IMR-90 (cell line): ENCODE data around the gene CAMTA1. TPM values are rescaled to one million over a fixed set of nuclear protein-coding genes. Genes with fewer than 3 reads are reported as not detected.

Experiments used
- ATAC-seq: fragments of 200-7000 bp; cut with Tn5 transposase; 2 replicates; pipeline ENCODE4 v1.9.1; 2020; ENCODE audit warnings: low read depth, mild to moderate bottlenecking, moderate library complexity
- BruUV-seq: library from RNA; stranded (reverse); fragments of 400-500 nt; replicated peaks from 2 replicates; lab custom pipeline; 2021; lab: Mats Ljungman, UMichigan
- CTCF ChIA-PET: fragments of 300-600 bp; formaldehyde crosslinking; extraction: SDS; loops from one replicate; lab custom pipeline; 2021; ENCODE audit warnings: antibody characterized with exemption; lab: Yijun Ruan, JAX
- POLR2A ChIA-PET: fragments of 300-600 bp; sonication (Branson Sonifier 250); formaldehyde crosslinking; loops from one replicate; lab custom pipeline; 2022; ENCODE audit warnings: antibody characterized with exemption; ENCODE audit not compliant: unreplicated experiment; lab: Charles Lee
- DNase-seq: peaks from one replicate; pipeline ENCODE4 v3.0.0; 2013
- H2AFZ ChIP-seq: replicated peaks from 2 replicates; pipeline ENCODE3; 2013; ENCODE audit warnings: low read length, mild to moderate bottlenecking; ENCODE audit not compliant: poor library complexity
- H2AK5ac ChIP-seq: 2 replicates; pipeline ENCODE4 v1.6.1; 2013; ENCODE audit warnings: low read depth, low read length, inconsistent platforms
- H2AK9ac ChIP-seq: replicated peaks from 2 replicates; pipeline ENCODE3; 2013; ENCODE audit warnings: mild to moderate bottlenecking, low read depth, low read length, moderate library complexity; ENCODE audit not compliant: poor library complexity
- H2BK120ac ChIP-seq: 2 replicates; pipeline ENCODE4 v1.6.1; 2013; ENCODE audit warnings: low read depth, low read length, inconsistent platforms
- H2BK15ac ChIP-seq: 3 replicates; pipeline ENCODE4 v1.6.1; 2013; ENCODE audit warnings: low read depth, low read length, inconsistent platforms
- H2BK20ac ChIP-seq: 2 replicates; pipeline ENCODE4 v1.6.1; 2013; ENCODE audit warnings: low read depth, mild to moderate bottlenecking, inconsistent platforms, low read length, moderate library complexity
- H2BK5ac ChIP-seq: 2 replicates; pipeline ENCODE4 v1.6.1; 2013; ENCODE audit warnings: mild to moderate bottlenecking, low read depth, low read length, inconsistent platforms; ENCODE audit not compliant: poor library complexity, severe bottlenecking
- H3K14ac ChIP-seq: replicated peaks from 2 replicates; pipeline ENCODE4 v1.6.1; 2013; ENCODE audit warnings: low read depth, low read length, inconsistent platforms
- H3K18ac ChIP-seq: 2 replicates; pipeline ENCODE4 v1.6.1; 2013; ENCODE audit warnings: low read depth, low read length, control low read depth
- H3K23ac ChIP-seq: 2 replicates; pipeline ENCODE4 v1.6.1; 2013; ENCODE audit warnings: low read depth, low read length, inconsistent platforms
- H3K27ac ChIP-seq: 2 replicates; pipeline ENCODE4 v1.5.1; 2013; ENCODE audit warnings: mild to moderate bottlenecking, control low read depth, low read length; ENCODE audit not compliant: insufficient read depth
- H3K27me3 ChIP-seq: 2 replicates; pipeline ENCODE4 v1.6.1; 2013; ENCODE audit warnings: low read length; ENCODE audit not compliant: control insufficient read depth, insufficient read depth
- H3K36me3 ChIP-seq: 2 replicates; pipeline ENCODE4 v1.6.1; 2013; ENCODE audit warnings: low read length, mixed read lengths; ENCODE audit not compliant: control insufficient read depth, insufficient read depth
- H3K4ac ChIP-seq: 2 replicates; pipeline ENCODE4 v1.6.1; 2013; ENCODE audit warnings: low read depth, low read length, inconsistent platforms
- H3K4me1 ChIP-seq: 2 replicates; pipeline ENCODE4 v1.6.1; 2013; ENCODE audit warnings: low read length, mixed read lengths; ENCODE audit not compliant: control insufficient read depth, insufficient read depth
- H3K4me2 ChIP-seq: 2 replicates; pipeline ENCODE4 v1.6.1; 2013; ENCODE audit warnings: low read depth, mild to moderate bottlenecking, control low read depth, low read length, moderate library complexity
- H3K4me3 ChIP-seq: 2 replicates; pipeline ENCODE4 v1.5.1; 2013; ENCODE audit warnings: low read depth, mild to moderate bottlenecking, control low read depth, low read length, moderate library complexity; ENCODE audit not compliant: insufficient read depth
- H3K56ac ChIP-seq: 2 replicates; pipeline ENCODE4 v1.6.1; 2013; ENCODE audit warnings: low read length, inconsistent platforms; ENCODE audit not compliant: insufficient read depth; ENCODE audit errors: extremely low read depth
- H3K79me1 ChIP-seq, 2 experiments: 2 replicates each; pipeline ENCODE4 v1.6.1; 2013; ENCODE audit warnings: low read length in 2 of 2, inconsistent platforms in 1 of 2, low read depth in 1 of 2
- H3K9ac ChIP-seq: 2 replicates; pipeline ENCODE4 v1.6.1; 2013; ENCODE audit warnings: low read depth, low read length, control low read depth
- H3K9me1 ChIP-seq: 2 replicates; pipeline ENCODE4 v1.6.1; 2013; ENCODE audit warnings: low read length, inconsistent platforms; ENCODE audit not compliant: insufficient read depth
- H3K9me3 ChIP-seq: 2 replicates; pipeline ENCODE4 v1.6.1; 2013; ENCODE audit warnings: low read length; ENCODE audit not compliant: control insufficient read depth, insufficient read depth
- H4K20me1 ChIP-seq: 2 replicates; pipeline ENCODE4 v1.6.1; 2013; ENCODE audit warnings: low read length, inconsistent platforms; ENCODE audit not compliant: insufficient read depth
- H4K5ac ChIP-seq: 2 replicates; pipeline ENCODE4 v1.6.1; 2013; ENCODE audit warnings: mild to moderate bottlenecking, low read depth, low read length, control low read depth
- H4K8ac ChIP-seq, 2 experiments: 2 replicates each; pipeline ENCODE4 v1.6.1; 2013; ENCODE audit warnings: low read depth in 2 of 2, low read length in 2 of 2, control low read depth in 1 of 2, inconsistent platforms in 1 of 2
- H4K91ac ChIP-seq: 2 replicates; pipeline ENCODE4 v1.6.1; 2013; ENCODE audit warnings: low read depth, low read length, inconsistent platforms; ENCODE audit not compliant: insufficient read depth
- BHLHE40 ChIP-seq: fragments of 150-350 bp; IDR thresholded peaks from 2 replicates; pipeline ENCODE4 v1.6.1; 2016; ENCODE audit warnings: mild to moderate bottlenecking, low read depth, low read length
- CHD1 ChIP-seq: IDR thresholded peaks from 2 replicates; pipeline ENCODE4 v1.6.1; 2012; ENCODE audit warnings: low read depth, low read length, improper control_type of control experiment
- FOS ChIP-seq: fragments of 150-350 bp; IDR thresholded peaks from 2 replicates; pipeline ENCODE4 v1.6.1; 2016; ENCODE audit warnings: low read depth, low read length
- MAFK ChIP-seq: IDR thresholded peaks from 2 replicates; pipeline ENCODE4 v1.6.1; 2012; ENCODE audit warnings: low read depth, low read length, improper control_type of control experiment
- MAZ ChIP-seq: IDR thresholded peaks from 2 replicates; pipeline ENCODE4 v1.6.1; 2012; ENCODE audit warnings: low read depth, mild to moderate bottlenecking, low read length, improper control_type of control experiment, moderate library complexity, borderline replicate concordance
- MXI1 ChIP-seq: IDR thresholded peaks from 2 replicates; pipeline ENCODE4 v1.6.1; 2012; ENCODE audit warnings: low read depth, mild to moderate bottlenecking, low read length, moderate library complexity, borderline replicate concordance
- NFE2L2 ChIP-seq: fragments of 150-350 bp; IDR thresholded peaks from 2 replicates; pipeline ENCODE4 v1.6.1; 2016; ENCODE audit warnings: low read depth, mild to moderate bottlenecking, low read length
- POLR2A ChIP-seq: IDR thresholded peaks from 2 replicates; pipeline ENCODE4 v1.6.1; 2012; ENCODE audit warnings: mild to moderate bottlenecking, low read depth, low read length
- RCOR1 ChIP-seq: IDR thresholded peaks from 2 replicates; pipeline ENCODE4 v1.6.1; 2012; ENCODE audit warnings: mild to moderate bottlenecking, low read length, improper control_type of control experiment; ENCODE audit not compliant: insufficient replicate concordance
- RFX5 ChIP-seq: IDR thresholded peaks from 2 replicates; pipeline ENCODE4 v1.8.0; 2012; ENCODE audit warnings: low read depth, mild to moderate bottlenecking, low read length, moderate library complexity
- SMC3 ChIP-seq: fragments of 150-350 bp; IDR thresholded peaks from 2 replicates; pipeline ENCODE4 v1.6.1; 2016; ENCODE audit warnings: low read depth, mild to moderate bottlenecking, antibody characterized with exemption, low read length, moderate library complexity
- USF2 ChIP-seq: fragments of 150-350 bp; IDR thresholded peaks from 2 replicates; pipeline ENCODE4 v1.6.1; 2017; ENCODE audit warnings: mild to moderate bottlenecking, antibody characterized with exemption, low read length, low read depth
- WGBS, 2 experiments: methylation state at CpG; one replicate each; pipeline versions ENCODE4 v1.1.5 to v1.1.7; 2013; ENCODE audit warnings: missing lambda C conversion rate in 2 of 2; ENCODE audit not compliant: insufficient read length in 1 of 2; ENCODE audit errors: extremely low coverage in 2 of 2; 5-methylcytosine and 5-hydroxymethylcytosine counted together
- dilution Hi-C: fragments of 300-500 bp; cut with HindIII; formaldehyde crosslinking; loops from one replicate; pipeline ENCODE4 v1.14.3; 2018; ENCODE audit warnings: low sequenced_read_pairs; ENCODE audit not compliant: unreplicated experiment
- in situ Hi-C: fragments of 300-500 bp; cut with MboI; formaldehyde crosslinking; loops from 3 replicates; pipeline ENCODE4 v1.14.3; 2019; ENCODE audit warnings: low sequenced_read_pairs, inconsistent platforms, mixed read lengths
- intact Hi-C: fragments of 100-400 bp; cut with micrococcal nuclease; formaldehyde crosslinking; loops from 2 replicates; pipeline ENCODE4 v1.10.0; 2022
- polyA plus RNA-seq, 3 experiments: library from polyadenylated mRNA; depleted of rRNA; stranded (reverse); fragments of >200 nt; gene quantifications; 2 replicates each; pipeline ENCODE4 v1.2.3, GENCODE V29; 2012; ENCODE audit warnings: low replicate concordance in 1 of 3
- total RNA-seq: library from RNA; depleted of rRNA; stranded (reverse); fragments of >200 nt; gene quantifications from 2 replicates; pipeline ENCODE4 v1.2.3, GENCODE V29; 2012

CAMTA1 gene
- total and polyA plus RNA-seq, 2 of the 4 experiments (the other 2 are of a cell fraction): 35.5 to 74.3 TPM

GRCh38 chr1:7344299-7344698 is 559.0 kb downstream of the CAMTA1 start:
- H2AK5ac ChIP-seq: no peak overlapping the region
- H3K27me3 ChIP-seq: no peaks in the 10 kb centered on the region
- no peak overlapping the region for H2BK120ac ChIP-seq
- H3K4me3 ChIP-seq: no peak overlapping the region
- H2BK20ac ChIP-seq: no peak overlapping the region
- H2BK5ac ChIP-seq: no peak overlapping the region
- H3K18ac ChIP-seq: no peak overlapping the region
- in situ Hi-C loops: no loop called here
- no peak overlapping the region for H3K27ac ChIP-seq
- no peak for ATAC-seq
- no peak overlapping the region for H2BK15ac ChIP-seq
- TF ChIP-seq RFX5: no peak
- no peak for TF ChIP-seq NFE2L2
- TF ChIP-seq USF2: no peak
- TF ChIP-seq BHLHE40: no peak
- TF ChIP-seq CHD1: no peak
- TF ChIP-seq SMC3: no peak
- TF ChIP-seq MXI1: no peak
- TF ChIP-seq RCOR1: no peak
- TF ChIP-seq MAFK: no peak
- no peak for TF ChIP-seq POLR2A
- TF ChIP-seq MAZ: no peak
- TF ChIP-seq FOS: no peak
- no peak overlapping the region for H4K8ac ChIP-seq
- dilution Hi-C loops: no loop called here
- H4K5ac ChIP-seq: no peak overlapping the region
- intact Hi-C loops: loop anchor here (10.0 kb wide), 1 partner anchor 439 kb away; no protein-coding TSS in a partner anchor
- WGBS, 2 experiments: no CpG with 5 or more reads among the region's 2 CpGs
- ChIA-PET POLR2A (no interaction called here), CTCF (interaction anchor here (0.6 kb wide), 1 partner anchor 201 kb away, joined by 4 read pairs; no protein-coding TSS in a partner anchor)
- H3K36me3 ChIP-seq: no peaks in the 10 kb centered on the region
- H3K9me1 ChIP-seq: no peaks in the 10 kb centered on the region
- no peak overlapping the region for H3K4me2 ChIP-seq
- H4K20me1 ChIP-seq: no peaks in the 10 kb centered on the region
- no peaks in the 10 kb centered on the region for H3K9me3 ChIP-seq
- no TSS peak for BruUV-seq
- H3K56ac ChIP-seq: no peak overlapping the region
- no peak for DNase-seq
- no peak overlapping the region for H3K14ac ChIP-seq
- H3K4me1 ChIP-seq: peaks cover 3% of the 10 kb centered on the region; the same call in 1 of the 2 replicates
- H4K91ac ChIP-seq: no peak overlapping the region
- no peak overlapping the region for H3K23ac ChIP-seq
- no peak overlapping the region for H3K9ac ChIP-seq
- no peaks in the 10 kb centered on the region for H3K79me1 ChIP-seq
- no peak overlapping the region for H3K4ac ChIP-seq
- H2AK9ac ChIP-seq: no peak overlapping the region
- no peak overlapping the region for H2AFZ ChIP-seq
